SK-N-SH treated with all-trans-retinoic acid at 6 μM for 48 hours (cell line): Measurements from ENCODE around the gene REPS2.

ENCODE experiments used
- ATAC-seq: fragments of 200-7000 bp; cut with Tn5 transposase; 3 replicates; pipeline ENCODE4 v1.9.1; 2020; ENCODE audit warnings: mild to moderate bottlenecking, moderate library complexity
- ARNTL ChIP-seq: fragments of 450-650 bp; formaldehyde crosslinking; IDR thresholded peaks from 2 replicates; pipeline ENCODE4 v1.5.0; 2020; ENCODE audit warnings: low read depth, mild to moderate bottlenecking, moderate library complexity, borderline replicate concordance
- BACH2 ChIP-seq: fragments of 250-450 bp; sonication (Bioruptor Pico); IDR thresholded peaks from 2 replicates; pipeline ENCODE4 v1.9.0; 2021; ENCODE audit warnings: mild to moderate bottlenecking, borderline replicate concordance
- CSDC2 ChIP-seq: fragments of 250-450 bp; sonication (Bioruptor Pico); IDR thresholded peaks from 2 replicates; pipeline ENCODE4 v1.5.0; 2020; ENCODE audit warnings: mild to moderate bottlenecking, moderate library complexity
- ESRRG ChIP-seq: fragments of 250-450 bp; sonication (Bioruptor Pico); IDR thresholded peaks from 2 replicates; pipeline ENCODE4 v1.6.1; 2021; ENCODE audit warnings: mild to moderate bottlenecking
- GLIS3 ChIP-seq: fragments of 250-450 bp; sonication (Bioruptor Pico); IDR thresholded peaks from 2 replicates; pipeline ENCODE4 v1.5.0; 2020; ENCODE audit warnings: mild to moderate bottlenecking, moderate library complexity
- ISL1 ChIP-seq: fragments of 250-450 bp; sonication (Bioruptor Pico); IDR thresholded peaks from 2 replicates; pipeline ENCODE4 v2.1.2; 2022; ENCODE audit warnings: mild to moderate bottlenecking, moderate library complexity
- OSR1 ChIP-seq: fragments of 250-450 bp; sonication (Bioruptor Pico); IDR thresholded peaks from 2 replicates; pipeline ENCODE4 v1.8.0; 2022; ENCODE audit warnings: moderate library complexity, mild to moderate bottlenecking, inconsistent platforms
- PPARA ChIP-seq: fragments of 250-450 bp; sonication (Bioruptor Pico); IDR thresholded peaks from 2 replicates; pipeline ENCODE4 v1.5.0; 2020; ENCODE audit warnings: mild to moderate bottlenecking, borderline replicate concordance
- RARB ChIP-seq: fragments of 250-450 bp; sonication (Bioruptor Pico); IDR thresholded peaks from 2 replicates; pipeline ENCODE4 v1.8.0; 2021; ENCODE audit warnings: mild to moderate bottlenecking, moderate library complexity
- SNAI2 ChIP-seq: fragments of 250-450 bp; sonication (Bioruptor Pico); IDR thresholded peaks from 2 replicates; pipeline ENCODE4 v1.5.0; 2020; ENCODE audit warnings: mild to moderate bottlenecking, moderate library complexity
- TOX ChIP-seq: fragments of 250-450 bp; sonication (Bioruptor Pico); IDR thresholded peaks from 2 replicates; pipeline ENCODE4 v1.8.0; 2021; ENCODE audit warnings: mild to moderate bottlenecking, moderate library complexity, borderline replicate concordance
- ZC3H10 ChIP-seq: fragments of 250-450 bp; sonication (Bioruptor Pico); IDR thresholded peaks from 2 replicates; pipeline ENCODE4 v1.5.1; 2021; ENCODE audit warnings: mild to moderate bottlenecking, moderate library complexity
- ZFP3 ChIP-seq: fragments of 250-450 bp; sonication (Bioruptor Pico); IDR thresholded peaks from 2 replicates; pipeline ENCODE4 v1.5.0; 2020; ENCODE audit warnings: mild to moderate bottlenecking, moderate library complexity
- ZNF565 ChIP-seq: fragments of 450-650 bp; formaldehyde crosslinking; conservative IDR thresholded peaks from 2 replicates; pipeline ENCODE4 v1.5.0; 2020; ENCODE audit warnings: low read depth, mild to moderate bottlenecking, moderate library complexity
- ZNF70 ChIP-seq: fragments of 450-650 bp; formaldehyde crosslinking; IDR thresholded peaks from 2 replicates; pipeline ENCODE4 v1.5.0; 2020; ENCODE audit warnings: mild to moderate bottlenecking, moderate library complexity
- ZNF8 ChIP-seq: fragments of 450-650 bp; formaldehyde crosslinking; IDR thresholded peaks from 2 replicates; pipeline ENCODE4 v1.5.0; 2020; ENCODE audit warnings: mild to moderate bottlenecking, moderate library complexity
- TF ChIP-seq, protein P1 (sequence below): fragments of 250-450 bp; sonication (Bioruptor Pico); IDR thresholded peaks from 2 replicates; pipeline ENCODE4 v1.5.1; 2021; ENCODE audit warnings: mild to moderate bottlenecking, moderate library complexity
- TF ChIP-seq, protein P2 (sequence below): fragments of 250-450 bp; sonication (Bioruptor Pico); IDR thresholded peaks from 2 replicates; pipeline ENCODE4 v1.8.0; 2020; ENCODE audit warnings: mild to moderate bottlenecking, moderate library complexity, borderline replicate concordance
- TF ChIP-seq, protein P3 (sequence below): fragments of 250-450 bp; sonication (Bioruptor Pico); IDR thresholded peaks from 2 replicates; pipeline ENCODE4 v1.8.0; 2021; ENCODE audit warnings: low read depth, mild to moderate bottlenecking, moderate library complexity, borderline replicate concordance
- TF ChIP-seq, protein P4 (sequence below): fragments of 250-450 bp; sonication (Bioruptor Pico); IDR thresholded peaks from 2 replicates; pipeline ENCODE4 v1.5.0; 2020; ENCODE audit warnings: mild to moderate bottlenecking, moderate library complexity

The REPS2 gene

DNA sequence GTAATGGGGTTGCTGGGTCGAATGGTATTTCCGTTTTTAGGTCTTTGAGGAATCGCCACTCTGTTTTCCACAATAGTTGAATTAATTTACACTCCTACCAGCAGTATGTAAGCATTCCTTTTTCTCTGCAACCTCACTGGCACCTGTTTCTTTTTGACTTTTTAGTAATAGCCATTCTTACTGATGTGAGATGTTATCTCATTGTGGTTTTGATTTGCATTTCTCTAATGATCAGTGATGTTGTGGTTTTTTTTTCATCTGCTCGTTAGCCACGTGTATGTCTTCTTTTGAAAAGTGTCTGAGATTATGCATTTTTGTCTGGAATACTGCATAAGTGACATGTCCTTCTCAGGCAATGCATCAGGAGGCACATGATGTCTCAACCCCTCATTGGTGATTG, 28.8 kb downstream of the REPS2 start:
- TF ChIP-seq TOX (CRISPR knock-in tag) (no peak), CSDC2 (CRISPR knock-in tag) (no peak), RARB (CRISPR knock-in tag) (no peak), ARNTL (CRISPR knock-in tag) (no peak), GLIS3 (CRISPR knock-in tag) (no peak), ZC3H10 (CRISPR knock-in tag) (no peak), ZNF8 (no peak), PPARA (CRISPR knock-in tag) (no peak)
- TF ChIP-seq, protein P1, sequence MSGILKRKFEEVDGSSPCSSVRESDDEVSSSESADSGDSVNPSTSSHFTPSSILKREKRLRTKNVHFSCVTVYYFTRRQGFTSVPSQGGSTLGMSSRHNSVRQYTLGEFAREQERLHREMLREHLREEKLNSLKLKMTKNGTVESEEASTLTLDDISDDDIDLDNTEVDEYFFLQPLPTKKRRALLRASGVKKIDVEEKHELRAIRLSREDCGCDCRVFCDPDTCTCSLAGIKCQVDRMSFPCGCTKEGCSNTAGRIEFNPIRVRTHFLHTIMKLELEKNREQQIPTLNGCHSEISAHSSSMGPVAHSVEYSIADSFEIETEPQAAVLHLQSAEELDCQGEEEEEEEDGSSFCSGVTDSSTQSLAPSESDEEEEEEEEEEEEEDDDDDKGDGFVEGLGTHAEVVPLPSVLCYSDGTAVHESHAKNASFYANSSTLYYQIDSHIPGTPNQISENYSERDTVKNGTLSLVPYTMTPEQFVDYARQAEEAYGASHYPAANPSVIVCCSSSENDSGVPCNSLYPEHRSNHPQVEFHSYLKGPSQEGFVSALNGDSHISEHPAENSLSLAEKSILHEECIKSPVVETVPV (CRISPR knock-in tag) = no peak
- TF ChIP-seq, protein P2, sequence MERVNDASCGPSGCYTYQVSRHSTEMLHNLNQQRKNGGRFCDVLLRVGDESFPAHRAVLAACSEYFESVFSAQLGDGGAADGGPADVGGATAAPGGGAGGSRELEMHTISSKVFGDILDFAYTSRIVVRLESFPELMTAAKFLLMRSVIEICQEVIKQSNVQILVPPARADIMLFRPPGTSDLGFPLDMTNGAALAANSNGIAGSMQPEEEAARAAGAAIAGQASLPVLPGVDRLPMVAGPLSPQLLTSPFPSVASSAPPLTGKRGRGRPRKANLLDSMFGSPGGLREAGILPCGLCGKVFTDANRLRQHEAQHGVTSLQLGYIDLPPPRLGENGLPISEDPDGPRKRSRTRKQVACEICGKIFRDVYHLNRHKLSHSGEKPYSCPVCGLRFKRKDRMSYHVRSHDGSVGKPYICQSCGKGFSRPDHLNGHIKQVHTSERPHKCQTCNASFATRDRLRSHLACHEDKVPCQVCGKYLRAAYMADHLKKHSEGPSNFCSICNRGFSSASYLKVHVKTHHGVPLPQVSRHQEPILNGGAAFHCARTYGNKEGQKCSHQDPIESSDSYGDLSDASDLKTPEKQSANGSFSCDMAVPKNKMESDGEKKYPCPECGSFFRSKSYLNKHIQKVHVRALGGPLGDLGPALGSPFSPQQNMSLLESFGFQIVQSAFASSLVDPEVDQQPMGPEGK (CRISPR knock-in tag) = no peak
- TF ChIP-seq, protein P3, sequence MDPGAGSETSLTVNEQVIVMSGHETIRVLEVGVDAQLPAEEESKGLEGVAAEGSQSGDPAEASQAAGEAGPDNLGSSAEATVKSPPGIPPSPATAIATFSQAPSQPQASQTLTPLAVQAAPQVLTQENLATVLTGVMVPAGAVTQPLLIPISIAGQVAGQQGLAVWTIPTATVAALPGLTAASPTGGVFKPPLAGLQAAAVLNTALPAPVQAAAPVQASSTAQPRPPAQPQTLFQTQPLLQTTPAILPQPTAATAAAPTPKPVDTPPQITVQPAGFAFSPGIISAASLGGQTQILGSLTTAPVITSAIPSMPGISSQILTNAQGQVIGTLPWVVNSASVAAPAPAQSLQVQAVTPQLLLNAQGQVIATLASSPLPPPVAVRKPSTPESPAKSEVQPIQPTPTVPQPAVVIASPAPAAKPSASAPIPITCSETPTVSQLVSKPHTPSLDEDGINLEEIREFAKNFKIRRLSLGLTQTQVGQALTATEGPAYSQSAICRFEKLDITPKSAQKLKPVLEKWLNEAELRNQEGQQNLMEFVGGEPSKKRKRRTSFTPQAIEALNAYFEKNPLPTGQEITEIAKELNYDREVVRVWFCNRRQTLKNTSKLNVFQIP (CRISPR knock-in tag) = no peak
- TF ChIP-seq, all 23 proteins: peak for 0
- no peak for ATAC-seq

DNA sequence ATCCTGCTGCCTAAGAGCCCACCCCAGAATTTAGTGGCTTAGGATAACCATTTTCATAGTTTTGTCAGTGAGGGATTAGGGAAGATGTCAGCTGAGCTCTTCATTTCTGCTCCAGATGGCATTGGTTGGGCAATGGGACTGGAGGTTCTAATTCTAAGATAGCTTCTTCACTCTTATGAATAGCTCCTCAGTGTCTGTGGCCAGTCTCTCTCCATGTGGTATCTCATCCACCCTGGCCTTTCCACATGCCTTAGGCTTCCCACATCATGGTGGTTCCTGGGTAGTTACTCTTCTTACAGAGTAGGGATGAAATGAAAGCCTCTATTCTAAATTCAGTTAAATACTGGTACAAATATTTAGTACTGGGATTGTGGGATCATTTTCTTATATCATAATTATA, 31.3 kb downstream of the REPS2 start:
- ATAC-seq = no peak; the same call in 2 of the 3 replicates
- no peak for TF ChIP-seq BACH2 (CRISPR knock-in tag)
- TF ChIP-seq CSDC2 (CRISPR knock-in tag) = no peak
- no peak for TF ChIP-seq PPARA (CRISPR knock-in tag)
- TF ChIP-seq ARNTL (CRISPR knock-in tag) = no peak
- TF ChIP-seq ESRRG (CRISPR knock-in tag) = no peak
- no peak for TF ChIP-seq ZNF8
- TF ChIP-seq, protein P4, sequence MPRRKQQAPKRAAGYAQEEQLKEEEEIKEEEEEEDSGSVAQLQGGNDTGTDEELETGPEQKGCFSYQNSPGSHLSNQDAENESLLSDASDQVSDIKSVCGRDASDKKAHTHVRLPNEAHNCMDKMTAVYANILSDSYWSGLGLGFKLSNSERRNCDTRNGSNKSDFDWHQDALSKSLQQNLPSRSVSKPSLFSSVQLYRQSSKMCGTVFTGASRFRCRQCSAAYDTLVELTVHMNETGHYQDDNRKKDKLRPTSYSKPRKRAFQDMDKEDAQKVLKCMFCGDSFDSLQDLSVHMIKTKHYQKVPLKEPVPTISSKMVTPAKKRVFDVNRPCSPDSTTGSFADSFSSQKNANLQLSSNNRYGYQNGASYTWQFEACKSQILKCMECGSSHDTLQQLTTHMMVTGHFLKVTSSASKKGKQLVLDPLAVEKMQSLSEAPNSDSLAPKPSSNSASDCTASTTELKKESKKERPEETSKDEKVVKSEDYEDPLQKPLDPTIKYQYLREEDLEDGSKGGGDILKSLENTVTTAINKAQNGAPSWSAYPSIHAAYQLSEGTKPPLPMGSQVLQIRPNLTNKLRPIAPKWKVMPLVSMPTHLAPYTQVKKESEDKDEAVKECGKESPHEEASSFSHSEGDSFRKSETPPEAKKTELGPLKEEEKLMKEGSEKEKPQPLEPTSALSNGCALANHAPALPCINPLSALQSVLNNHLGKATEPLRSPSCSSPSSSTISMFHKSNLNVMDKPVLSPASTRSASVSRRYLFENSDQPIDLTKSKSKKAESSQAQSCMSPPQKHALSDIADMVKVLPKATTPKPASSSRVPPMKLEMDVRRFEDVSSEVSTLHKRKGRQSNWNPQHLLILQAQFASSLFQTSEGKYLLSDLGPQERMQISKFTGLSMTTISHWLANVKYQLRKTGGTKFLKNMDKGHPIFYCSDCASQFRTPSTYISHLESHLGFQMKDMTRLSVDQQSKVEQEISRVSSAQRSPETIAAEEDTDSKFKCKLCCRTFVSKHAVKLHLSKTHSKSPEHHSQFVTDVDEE (CRISPR knock-in tag) = no peak
- TF ChIP-seq ZFP3 (CRISPR knock-in tag) = no peak
- no peak for TF ChIP-seq SNAI2 (CRISPR knock-in tag)
- TF ChIP-seq ZNF565 (CRISPR knock-in tag) = no peak
- no peak for TF ChIP-seq ZNF70 (CRISPR knock-in tag)
- TF ChIP-seq, protein P1 (CRISPR knock-in tag) = no peak
- no peak for TF ChIP-seq TOX (CRISPR knock-in tag)
- TF ChIP-seq, protein P2 (CRISPR knock-in tag) = no peak
- TF ChIP-seq, protein P3 (CRISPR knock-in tag) = no peak
- no peak for TF ChIP-seq ISL1 (CRISPR knock-in tag)
- no peak for TF ChIP-seq RARB (CRISPR knock-in tag)
- TF ChIP-seq OSR1 (CRISPR knock-in tag) = no peak
